GM12878 (cell line): Measurements from ENCODE around the gene ARMC2.

Experiments
- CEBPB ChIP-seq, 2 experiments: fragments of 150-350 bp in 1 of 2; IDR thresholded peaks; 2 replicates each; pipeline ENCODE4 v1.6.1; 2012 to 2014; ENCODE audit warnings: low read depth in 2 of 2, low read length in 2 of 2, borderline replicate concordance in 1 of 2, inconsistent platforms in 1 of 2
- CEBPZ ChIP-seq: fragments of 150-350 bp; IDR thresholded peaks from 2 replicates; pipeline ENCODE4 v1.6.1; 2016; ENCODE audit warnings: low read depth, low read length
- CTCF ChIP-seq, 3 experiments: IDR thresholded peaks in 2 of 3; conservative IDR thresholded peaks in 1 of 3; 2 replicates each; pipeline ENCODE4 v1.5.1; 2011; ENCODE audit warnings: low read depth in 3 of 3, low read length in 3 of 3, mild to moderate bottlenecking in 3 of 3, control low read depth in 2 of 3, moderate library complexity in 2 of 3, inconsistent platforms in 1 of 3, mixed read lengths in 1 of 3; ENCODE audit not compliant: control insufficient read depth in 2 of 3, insufficient read depth in 1 of 3; ENCODE audit errors: extremely low read depth in 1 of 3
- EED ChIP-seq: sonication (generic); IDR thresholded peaks from 2 replicates; pipeline ENCODE4 v1.6.1; 2016; ENCODE audit warnings: antibody characterized with exemption, low read depth
- ESRRA ChIP-seq: IDR thresholded peaks from 2 replicates; pipeline ENCODE4 v1.6.1; 2012; ENCODE audit warnings: mild to moderate bottlenecking, low read length, improper control_type of control experiment
- EZH2 ChIP-seq: IDR thresholded peaks from 2 replicates; pipeline ENCODE4 v1.6.1; 2012; ENCODE audit warnings: low read depth, mild to moderate bottlenecking, control low read depth, inconsistent platforms, low read length, borderline replicate concordance; ENCODE audit not compliant: control insufficient read depth
- NR2C2 ChIP-seq: IDR thresholded peaks from 2 replicates; pipeline ENCODE4 v1.6.1; 2011; ENCODE audit warnings: borderline replicate concordance, low read depth; ENCODE audit not compliant: control insufficient read depth, insufficient read length
- PAX8 ChIP-seq: fragments of 450-650 bp; IDR thresholded peaks from 2 replicates; pipeline ENCODE4 v1.6.1; 2017; ENCODE audit warnings: mild to moderate bottlenecking, moderate library complexity
- PML ChIP-seq: IDR thresholded peaks from 2 replicates; pipeline ENCODE4 v1.6.1; 2012; ENCODE audit warnings: low read length, inconsistent platforms
- POLR2A ChIP-seq: IDR thresholded peaks from 2 replicates; pipeline ENCODE4 v1.6.1; 2011; ENCODE audit warnings: low read depth, mild to moderate bottlenecking, low read length
- PRDM15 ChIP-seq: fragments of 450-650 bp; formaldehyde crosslinking; IDR thresholded peaks from 2 replicates; pipeline ENCODE4 v1.4.0; 2020; ENCODE audit warnings: mild to moderate bottlenecking, moderate library complexity
- TAF1 ChIP-seq: IDR thresholded peaks from 2 replicates; pipeline ENCODE4 v1.6.1; 2011; ENCODE audit warnings: mild to moderate bottlenecking, low read depth, low read length, borderline replicate concordance
- ZNF274 ChIP-seq: IDR thresholded peaks from one replicate; pipeline ENCODE4 v1.8.0; 2011; ENCODE audit not compliant: insufficient read length, insufficient read depth

- no peak for TF ChIP-seq POLR2A
- TF ChIP-seq CTCF (IDR thresholded peaks at IDR 0.05 in 2 of 3, conservative IDR thresholded peaks at IDR 0.05 in 1 of 3; ENCODE audit: control insufficient read depth in 2 of 3, extremely low read depth in 1 of 3, insufficient read depth in 1 of 3, low read depth in 3 of 3, low read length in 3 of 3): no peak
- no peak for TF ChIP-seq EZH2
- TF ChIP-seq PAX8: no peak
- no peak for TF ChIP-seq NR2C2
- TF ChIP-seq EED: no peak
- TF ChIP-seq ESRRA: no peak
- TF ChIP-seq CEBPB (IDR thresholded peaks at IDR 0.05; ENCODE audit: borderline replicate concordance in 1 of 2, low read depth in 2 of 2, low read length in 2 of 2): no peak
- no peak for TF ChIP-seq ZNF274
- TF ChIP-seq TAF1: no peak
- TF ChIP-seq CEBPZ: no peak
- TF ChIP-seq PML: no peak
- no peak for TF ChIP-seq PRDM15 (CRISPR knock-in tag)
Observed at GRCh38 chr6:108846101-108846500, 2.1 kb upstream of the ARMC2 start.
